Activated CD4-positive, alpha-beta T cell treated with anti-CD3 and anti-CD28 coated beads for 24 hours (primary cell): Measurements from ENCODE around the gene CASP9.

Experiments
- DNase-seq, 2 donors: peaks; one replicate each; pipeline ENCODE4 v3.0.0-alpha.2; 2020; ENCODE audit warnings: low read depth in 2 of 2

Gene CASP9

DNA sequence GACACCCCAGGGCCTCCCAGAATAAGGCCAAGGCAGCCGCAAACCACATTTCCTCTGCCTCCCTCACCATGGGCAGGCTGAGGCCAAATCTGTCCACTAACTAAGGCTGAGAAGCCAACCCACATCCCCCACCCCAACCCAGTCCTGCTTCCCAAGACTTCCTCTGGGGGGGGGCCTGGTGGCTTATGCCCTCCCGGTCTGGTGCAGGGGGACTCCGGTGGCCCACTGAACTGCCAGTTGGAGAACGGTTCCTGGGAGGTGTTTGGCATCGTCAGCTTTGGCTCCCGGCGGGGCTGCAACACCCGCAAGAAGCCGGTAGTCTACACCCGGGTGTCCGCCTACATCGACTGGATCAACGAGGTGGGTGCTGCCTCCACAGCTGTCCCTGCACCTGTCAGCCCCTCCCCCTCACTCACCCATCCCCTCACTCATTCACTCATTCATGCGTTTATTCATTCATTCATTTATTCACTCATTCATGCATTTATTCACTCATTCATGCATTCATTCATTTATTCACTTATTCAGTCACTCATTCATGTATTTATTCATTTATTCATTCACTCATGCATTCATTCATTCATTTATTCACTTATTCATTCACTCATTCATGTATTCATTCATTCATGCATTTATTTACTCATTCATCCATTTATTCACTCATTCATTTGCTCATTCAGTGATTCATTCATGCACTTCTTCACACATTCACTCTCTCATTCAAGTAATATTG, 78.5 kb downstream of the CASP9 start:
- no peak for DNase-seq

DNA sequence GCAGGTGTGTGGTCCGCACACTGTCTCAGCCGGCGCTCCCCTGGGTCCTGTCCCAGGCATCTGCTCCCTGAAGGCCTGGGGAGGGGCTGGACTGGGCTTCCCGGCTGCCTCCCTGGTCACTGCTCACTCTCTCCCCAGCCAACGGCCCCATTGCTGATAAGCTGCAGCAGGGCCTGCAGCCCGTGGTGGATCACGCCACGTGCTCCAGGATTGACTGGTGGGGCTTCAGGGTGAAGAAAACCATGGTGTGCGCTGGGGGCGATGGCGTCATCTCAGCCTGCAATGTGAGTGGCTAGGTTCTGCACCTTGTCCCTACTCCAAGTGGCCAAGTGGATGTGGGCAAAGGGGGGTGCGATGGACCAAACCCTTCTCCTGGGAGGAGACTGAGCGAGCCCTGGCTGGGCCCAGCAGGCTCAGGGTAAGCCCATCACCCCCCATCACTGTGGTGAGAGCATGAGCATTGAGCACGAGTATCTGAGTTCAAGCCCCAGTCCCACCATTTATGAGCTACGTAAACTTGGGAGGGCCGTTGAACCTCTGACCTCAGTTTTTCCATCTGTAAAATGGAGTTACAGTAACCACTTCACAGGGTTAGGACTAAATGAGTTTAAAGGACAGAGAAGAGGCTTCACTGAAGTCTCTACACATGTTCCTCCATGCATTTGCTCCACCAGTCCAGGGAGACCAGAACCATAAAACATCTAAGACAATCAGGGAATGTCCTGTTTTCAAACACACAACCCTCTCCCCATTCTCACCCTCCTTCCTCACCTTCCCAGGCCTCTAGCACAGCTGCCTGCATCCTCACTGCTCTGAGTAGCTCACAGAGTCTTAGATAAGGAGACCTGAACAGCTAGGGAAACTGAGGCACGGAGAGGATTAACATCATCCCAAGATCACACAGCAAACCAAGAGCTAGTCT, 79.3 kb downstream of the CASP9 start:
- DNase-seq, result no peak

DNA sequence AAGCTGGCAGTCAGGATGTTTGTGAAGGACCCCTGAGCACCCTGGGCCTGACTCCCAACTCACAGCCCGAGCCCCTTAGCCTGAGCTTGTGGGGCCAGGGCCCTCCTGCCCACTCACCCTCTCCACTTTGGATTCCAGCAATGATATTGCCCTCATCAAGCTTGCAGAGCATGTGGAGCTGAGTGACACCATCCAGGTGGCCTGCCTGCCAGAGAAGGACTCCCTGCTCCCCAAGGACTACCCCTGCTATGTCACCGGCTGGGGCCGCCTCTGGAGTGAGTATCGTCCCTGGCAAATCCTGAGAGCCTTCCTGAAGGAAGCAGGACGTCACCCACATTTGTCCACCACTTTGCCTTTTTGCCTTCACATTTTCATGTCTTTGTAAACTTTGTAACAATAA, 80.7 kb downstream of the CASP9 start:
- DNase-seq, result no peak

DNA sequence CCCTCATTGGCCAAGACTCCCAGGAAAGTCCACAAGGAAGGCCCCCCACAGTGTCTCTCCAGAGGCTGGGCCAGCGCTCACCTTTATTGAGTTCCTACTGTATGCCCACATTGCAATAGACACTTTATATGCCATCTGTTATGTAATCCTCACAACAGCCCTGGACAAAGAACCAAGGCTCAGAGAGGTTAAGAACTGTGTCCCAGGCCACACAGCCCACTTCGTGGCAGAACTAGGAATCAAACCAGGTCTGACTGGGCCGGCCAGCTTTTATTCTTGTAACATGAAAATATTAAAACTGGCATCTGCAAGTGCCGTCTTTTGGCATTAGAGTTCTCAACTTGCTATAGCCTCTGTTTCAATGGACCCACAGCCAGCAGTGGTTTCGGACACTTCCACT, 81.3 kb downstream of the CASP9 start:
- no peak for DNase-seq

DNA sequence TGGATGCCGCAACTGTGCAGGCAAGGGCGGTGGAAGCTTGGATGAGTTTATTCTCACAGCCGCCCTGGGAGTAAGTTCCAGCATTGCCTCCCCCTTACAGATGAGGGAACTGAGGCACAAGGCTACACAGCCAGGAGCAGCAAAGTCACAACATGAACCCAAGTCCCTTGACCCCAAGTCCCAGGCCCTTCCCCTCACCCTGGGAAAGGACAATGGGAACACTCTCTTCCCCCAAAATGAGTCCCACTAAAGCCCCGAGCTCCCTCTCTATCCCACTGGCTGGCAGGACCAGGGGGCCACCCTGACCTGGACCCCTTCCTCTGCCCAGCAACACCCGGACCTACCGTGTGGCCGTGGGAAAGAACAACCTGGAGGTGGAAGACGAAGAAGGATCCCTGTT, 81.9 kb downstream of the CASP9 start:
- no peak for DNase-seq
